HG03108 (cell line): ENCODE results near the gene ANKRD24.
"Not testable (repeated sequence)": the region's sequence is repeated elsewhere in the genome, so short reads cannot be mapped to it uniquely, and the experiment has no call there.

Source experiments
- ATAC-seq: cut with Tn5 transposase; IDR thresholded peaks from one replicate; pipeline ENCODE4 v1.9.1; 2021; ENCODE audit warnings: moderate library complexity; ENCODE audit not compliant: unreplicated experiment

The ANKRD24 gene

GRCh38 chr19:4230237-4230636 lies 47.7 kb downstream of the ANKRD24 start:
- ATAC-seq = not testable (repeated sequence)

- ATAC-seq = not testable (repeated sequence)
Measured at GRCh38 chr19:4231521-4231920, 49.0 kb downstream of the ANKRD24 start.

GRCh38 chr19:4232139-4232538 lies 49.6 kb downstream of the ANKRD24 start:
- not testable (repeated sequence) for ATAC-seq

- ATAC-seq = no peak
Measured at GRCh38 chr19:4232614-4233281, 50.3 kb downstream of the ANKRD24 start.

GRCh38 chr19:4233282-4233853 lies 50.9 kb downstream of the ANKRD24 start:
- no peak for ATAC-seq

- no peak for ATAC-seq
Measured at GRCh38 chr19:4234142-4234861, 51.8 kb downstream of the ANKRD24 start.

GRCh38 chr19:4234862-4235201 lies 52.3 kb downstream of the ANKRD24 start:
- ATAC-seq = no peak

GRCh38 chr19:4237510-4237909 lies 55.0 kb downstream of the ANKRD24 start:
- ATAC-seq = not testable (repeated sequence)

GRCh38 chr19:4238831-4239230 lies 56.3 kb downstream of the ANKRD24 start:
- no peak for ATAC-seq

GRCh38 chr19:4241824-4242430 lies 59.4 kb downstream of the ANKRD24 start:
- no peak for ATAC-seq

GRCh38 chr19:4245938-4246337 lies 63.4 kb downstream of the ANKRD24 start:
- ATAC-seq = not testable (repeated sequence)

- peak; percentile 77 for ATAC-seq
Measured at GRCh38 chr19:4246767-4247593, 64.5 kb downstream of the ANKRD24 start, which contains the start of gene YJU2. TSS of gene YJU2 (plus strand) at chr19:4247080. CDS start at chr19:4247147, 67 bp downstream.

- ATAC-seq = no peak
Measured at GRCh38 chr19:4256563-4256962, 74.1 kb downstream of the ANKRD24 start.

- no peak for ATAC-seq
Measured at GRCh38 chr19:4257025-4257424, 74.5 kb downstream of the ANKRD24 start.

- ATAC-seq = no peak
Measured at GRCh38 chr19:4258181-4258580, 75.7 kb downstream of the ANKRD24 start.

GRCh38 chr19:4260613-4261191 lies 78.2 kb downstream of the ANKRD24 start:
- no peak for ATAC-seq

GRCh38 chr19:4264812-4265211 lies 82.3 kb downstream of the ANKRD24 start:
- no peak for ATAC-seq

- no peak for ATAC-seq
Measured at GRCh38 chr19:4266253-4267000, 83.9 kb downstream of the ANKRD24 start.

GRCh38 chr19:4267101-4267900 lies 84.8 kb downstream of the ANKRD24 start:
- ATAC-seq = no peak
